GM10248 (cell line): ENCODE data around the gene LSM3.

Experiments
- CTCF ChIA-PET: fragments of 300-600 bp; sonication (Branson Sonifier 250); formaldehyde crosslinking; extraction: SDS; loops from one replicate; lab custom pipeline; 2021; ENCODE audit warnings: antibody characterized with exemption; lab: Yijun Ruan, JAX
- POLR2A ChIA-PET: fragments of 350-650 bp; sonication (Branson Sonifier 250); formaldehyde crosslinking; extraction: SDS; loops from one replicate; lab custom pipeline; 2020; ENCODE audit warnings: antibody characterized with exemption; lab: Yijun Ruan, JAX
- DNase-seq: peaks from one replicate; pipeline ENCODE4 v3.0.0; 2012; ENCODE audit errors: extremely low spot score
- CTCF ChIP-seq: IDR thresholded peaks from 2 replicates; pipeline ENCODE4 v1.5.1; 2012; ENCODE audit warnings: mild to moderate bottlenecking, low read depth; ENCODE audit errors: extremely low read depth, missing control alignments, control extremely low read depth

Gene LSM3

GRCh38 chr3:14213066-14213774, 34.6 kb downstream of the LSM3 start:
- TF ChIP-seq CTCF = no peak
- DNase-seq = no peak
- POLR2A ChIA-PET = no interaction called here
- CTCF ChIA-PET = interaction anchor here (1.6 to 3.5 kb wide), 2 partner anchors 10 to 14 kb away, joined by 5 to 60 read pairs; no protein-coding TSS in a partner anchor

- CTCF ChIA-PET = interaction anchor here (3.1 kb wide), 1 partner anchor 11 kb away, joined by 22 read pairs; no protein-coding TSS in a partner anchor
- POLR2A ChIA-PET = no interaction called here
- no peak for TF ChIP-seq CTCF
- no peak for DNase-seq
Observed at GRCh38 chr3:14214764-14215163, 36.1 kb downstream of the LSM3 start.

- no peak for DNase-seq
- POLR2A ChIA-PET = no interaction called here
Observed at GRCh38 chr3:14216257-14217048, 37.8 kb downstream of the LSM3 start.

GRCh38 chr3:14218355-14218754, 39.7 kb downstream of the LSM3 start:
- DNase-seq = no peak
- TF ChIP-seq CTCF = no peak
- ChIA-PET CTCF (interaction anchor here (1.2 to 1.9 kb wide), 3 partner anchors 12 to 43 kb away, joined by 3 to 11 read pairs (median 3); no protein-coding TSS in a partner anchor), POLR2A (interaction anchor here (0.6 kb wide), 1 partner anchor 17 kb away, joined by 3 read pairs; no protein-coding TSS in a partner anchor)

More at GRCh38 chr3:14216257-14217048, 37.8 kb downstream of the LSM3 start:
- CTCF ChIA-PET = interaction anchor here (3.1 kb wide), 1 partner anchor 12 kb away, joined by 22 read pairs; no protein-coding TSS in a partner anchor
- no peak for TF ChIP-seq CTCF

GRCh38 chr3:14220933-14221332, 42.3 kb downstream of the LSM3 start:
- ChIA-PET POLR2A (no interaction called here), CTCF (no interaction called here)
- no peak for TF ChIP-seq CTCF
- DNase-seq = no peak

- no peak for DNase-seq
- TF ChIP-seq CTCF = no peak
- POLR2A ChIA-PET = no interaction called here
- CTCF ChIA-PET = interaction anchor here (3.0 kb wide), 1 partner anchor 18 kb away, joined by 18 read pairs; no protein-coding TSS in a partner anchor
Observed at GRCh38 chr3:14221902-14222301, 43.3 kb downstream of the LSM3 start.
